Left colon (tissue), 2 donors: ENCODE measurements around the gene GLRA1. TPM values are rescaled to one million over a fixed set of nuclear protein-coding genes. Genes with fewer than 3 reads are reported as not detected.
A peak's percentile ranks its signal among the peaks of the same experiment; 100 is the strongest.
"Not testable (repeated sequence)": the region's sequence is repeated elsewhere in the genome, so short reads cannot be mapped to it uniquely, and the experiment has no call there.

Source experiments
- ATAC-seq: fragments of 200-7000 bp; cut with Tn5 transposase; one replicate; pipeline ENCODE4 v1.9.1; 2020; ENCODE audit warnings: mild to moderate bottlenecking, moderate library complexity
- DNase-seq, 2 donors: peaks; one replicate each; pipeline ENCODE4 v3.0.0-alpha.2; 2020
- intact Hi-C, 2 donors: fragments of 100-400 bp; cut with DNase I in 1 of 2; cut with micrococcal nuclease in 1 of 2; formaldehyde crosslinking; loops; one replicate each; pipeline versions ENCODE4 v1.11.2 to v1.14.0; 2022; cut with DNase I, micrococcal nuclease
- total RNA-seq, 2 donors: library from RNA; stranded (reverse); fragmentation: NEBNext Ultra II Directional; extraction: Animal tissue kit (Norgen Biotek cat#: 25700); gene quantifications; one replicate each; pipeline ENCODE4 v1.2.1, GENCODE V29; 2021
- donor health status: DM: no; HTN: no; CAD: no.
- donor health status: DM: yes; HTN: yes; CAD: no.

GLRA1 gene
- total RNA-seq, 2 donors from 2014 or later = not detected

DNA sequence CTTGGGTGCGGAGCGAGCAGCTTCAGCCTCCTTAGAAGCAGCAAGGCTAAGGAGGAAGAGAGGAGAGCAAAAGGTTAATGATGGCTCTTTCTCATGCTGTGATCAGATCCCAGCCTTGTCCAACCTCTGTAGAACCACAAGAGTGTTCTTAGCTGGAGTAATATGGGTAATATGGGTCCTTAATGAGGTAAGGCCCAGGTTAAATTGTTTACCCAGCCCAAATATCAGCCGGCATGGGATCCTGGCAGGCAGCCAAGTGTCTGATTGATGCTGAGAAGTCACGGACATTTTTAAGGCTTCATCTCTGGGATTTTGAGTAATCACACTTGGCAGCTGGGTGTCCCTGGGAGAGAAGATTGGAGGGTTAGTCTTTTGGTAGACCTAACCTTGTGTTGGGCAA, 32.3 kb downstream of the GLRA1 start:
- no peak for ATAC-seq

DNA sequence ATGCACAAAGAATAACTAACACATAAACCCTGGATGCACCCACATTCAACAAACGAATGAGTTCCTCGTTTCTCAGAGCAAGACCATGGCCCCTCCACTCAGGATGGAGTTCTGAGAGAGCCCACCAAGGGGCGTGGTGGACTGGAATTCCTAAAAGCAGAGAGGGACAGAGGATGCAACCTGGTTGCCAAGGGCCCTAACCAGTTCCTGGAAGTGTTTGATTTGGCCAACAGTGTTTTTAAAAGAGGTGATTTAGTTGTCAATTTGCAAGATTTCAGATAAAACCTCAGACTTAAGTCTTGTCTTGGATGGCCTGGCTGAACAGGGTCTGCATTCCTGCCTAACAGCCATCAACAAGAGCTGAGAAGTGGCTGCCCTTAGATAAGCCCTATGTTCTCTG, 34.4 kb downstream of the GLRA1 start:
- no peak for ATAC-seq
- no peak for DNase-seq

More for the DNA sequence above, 32.3 kb downstream of the GLRA1 start:
- DNase-seq = no peak
- intact Hi-C loops = no loop called here

DNA sequence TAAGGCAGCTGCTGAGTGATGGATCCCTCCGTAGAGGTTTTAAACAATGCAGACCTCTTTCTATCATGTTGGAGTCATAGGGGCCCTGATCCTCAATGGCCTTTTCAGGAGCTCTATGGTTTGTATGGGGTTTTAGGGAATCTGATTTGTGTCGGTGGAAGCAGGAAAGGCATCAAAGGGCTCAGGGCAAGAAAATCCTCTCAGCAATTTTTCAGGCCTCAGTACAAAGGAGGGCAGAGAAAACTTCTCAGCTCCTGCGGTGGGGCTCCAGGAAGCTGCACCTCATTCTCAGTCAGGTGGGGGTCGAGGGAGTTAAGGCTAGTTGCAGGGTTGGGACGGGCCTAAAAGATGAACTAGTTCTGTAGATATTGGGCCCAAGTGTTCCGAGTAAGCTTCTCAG, 35.0 kb downstream of the GLRA1 start:
- intact Hi-C loops = no loop called here
- ATAC-seq = no peak
- DNase-seq = no peak

More for the DNA sequence above, 34.4 kb downstream of the GLRA1 start:
- intact Hi-C loops = no loop called here

DNA sequence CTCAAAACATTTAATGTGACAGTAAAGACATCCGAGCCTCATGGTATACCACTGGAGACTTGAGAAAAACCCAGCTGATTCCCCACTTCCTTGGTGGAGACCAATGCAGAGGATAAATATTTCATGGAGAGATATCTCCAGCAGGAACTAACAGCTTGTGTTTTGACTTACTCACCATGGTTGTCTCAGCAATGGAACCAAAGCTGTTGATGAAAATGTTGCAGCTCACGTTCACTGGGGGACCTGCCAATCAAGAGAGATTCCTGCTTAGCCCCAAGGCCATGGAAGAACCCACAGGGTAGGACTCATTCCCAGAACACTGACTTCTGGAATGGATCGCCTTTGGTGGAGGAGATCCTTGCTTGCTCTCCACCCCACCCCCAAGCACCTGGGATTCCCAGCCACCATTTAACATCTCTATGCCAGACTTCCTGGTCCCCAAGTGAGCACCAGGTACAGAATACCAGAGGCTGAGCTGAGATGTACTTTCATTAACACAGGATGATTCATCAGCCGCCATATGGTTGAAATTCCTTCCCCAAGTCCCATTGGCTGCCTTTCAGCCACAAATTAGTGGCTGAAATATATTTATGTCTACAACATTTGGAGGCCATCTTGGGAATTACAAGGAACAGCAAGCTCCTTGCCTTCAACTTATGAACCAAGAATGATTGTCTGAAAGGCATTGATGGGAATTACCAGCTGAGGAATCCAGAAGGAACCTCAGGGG, 37.9 kb downstream of the GLRA1 start:
- DNase-seq (no peak), ATAC-seq (no peak)
- intact Hi-C loops = no loop called here

DNA sequence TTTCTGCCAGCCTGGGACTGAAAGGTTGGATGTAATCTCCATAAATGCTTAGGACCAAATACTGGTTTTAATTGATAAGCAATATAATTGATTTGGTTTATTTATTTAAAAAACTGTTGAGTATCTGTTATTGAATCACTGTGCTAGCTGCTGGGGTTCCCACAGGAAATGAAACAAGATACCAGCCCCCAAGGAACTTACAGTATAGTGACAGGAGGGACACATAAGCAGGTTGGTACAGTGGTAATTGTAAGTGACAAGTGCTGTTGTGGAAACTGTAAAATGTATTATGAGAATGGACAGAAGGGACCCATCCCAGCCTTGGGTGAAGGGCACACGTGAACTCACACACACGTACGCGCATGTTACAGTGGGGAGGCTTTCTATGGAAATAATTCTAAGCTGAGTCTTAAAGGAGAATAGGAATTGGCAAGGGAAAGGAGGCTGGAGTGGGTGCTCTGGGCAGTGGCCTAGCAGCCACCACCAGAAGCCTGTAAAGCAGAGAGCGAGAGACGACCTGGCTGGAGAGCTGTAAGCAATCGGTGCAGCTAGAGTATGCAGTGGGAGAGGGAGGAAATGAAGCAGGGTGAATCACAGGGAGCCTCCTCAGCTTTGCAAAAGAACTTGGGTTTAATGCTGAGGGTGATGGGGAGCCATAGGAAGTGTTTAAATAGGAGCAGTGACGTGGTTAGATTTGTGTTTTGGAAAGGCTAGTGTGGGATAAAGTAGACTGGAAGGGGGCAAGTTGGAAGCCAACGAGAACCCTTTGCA, 39.3 kb downstream of the GLRA1 start:
- intact Hi-C loops = no loop called here
- no peak for ATAC-seq

DNA sequence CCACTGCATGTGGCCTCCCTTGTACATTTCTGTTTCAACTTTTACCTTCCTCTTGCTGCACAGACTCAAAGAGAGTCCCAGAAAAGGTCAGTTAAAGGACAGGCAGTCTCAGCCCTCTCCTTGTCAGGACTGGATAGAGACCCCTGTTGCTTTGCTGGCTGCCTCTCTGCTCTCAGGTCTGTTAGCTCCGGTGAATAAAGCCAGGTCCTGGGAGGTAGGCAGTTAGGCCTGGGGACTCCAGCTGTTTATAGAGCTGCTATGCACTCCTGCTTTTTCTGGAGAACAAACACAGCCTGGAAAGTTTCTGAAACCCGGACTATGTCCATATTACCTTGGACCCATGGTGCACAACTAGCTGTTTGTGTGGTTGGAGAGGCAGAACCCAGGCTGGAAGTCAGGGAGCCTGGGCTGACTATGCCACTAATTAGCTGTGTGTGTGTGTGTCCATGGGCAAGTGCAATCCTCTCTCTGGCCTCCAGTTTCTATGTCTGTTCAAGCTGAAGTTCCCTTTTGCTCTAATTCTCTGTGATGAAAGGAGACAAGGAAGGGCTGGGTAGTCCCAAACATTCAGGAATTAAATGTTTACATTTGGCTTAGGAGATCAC, 42.9 kb downstream of the GLRA1 start:
- intact Hi-C loops = no loop called here
- DNase-seq = no peak
- ATAC-seq = no peak

More for the DNA sequence above, 39.3 kb downstream of the GLRA1 start:
- DNase-seq = no peak

DNA sequence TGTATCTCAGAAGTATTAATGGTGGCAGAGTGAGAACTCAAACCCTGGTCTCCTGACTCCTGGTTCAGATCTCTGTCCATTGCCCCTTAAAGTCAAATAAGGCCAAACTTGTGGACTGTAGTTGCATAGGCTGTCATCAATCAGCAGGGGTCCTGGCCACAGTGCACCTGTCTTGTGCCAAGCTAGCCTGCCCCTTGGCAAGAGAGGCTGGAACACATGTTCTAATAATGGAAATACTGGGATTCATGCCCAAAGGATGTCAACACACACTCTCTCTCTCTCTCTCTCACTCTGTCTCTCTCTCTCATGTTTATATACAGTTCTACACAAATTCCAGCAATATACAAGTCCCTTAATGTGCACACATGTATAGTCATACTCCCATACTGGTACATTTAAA, 44.3 kb downstream of the GLRA1 start:
- no peak for ATAC-seq

DNA sequence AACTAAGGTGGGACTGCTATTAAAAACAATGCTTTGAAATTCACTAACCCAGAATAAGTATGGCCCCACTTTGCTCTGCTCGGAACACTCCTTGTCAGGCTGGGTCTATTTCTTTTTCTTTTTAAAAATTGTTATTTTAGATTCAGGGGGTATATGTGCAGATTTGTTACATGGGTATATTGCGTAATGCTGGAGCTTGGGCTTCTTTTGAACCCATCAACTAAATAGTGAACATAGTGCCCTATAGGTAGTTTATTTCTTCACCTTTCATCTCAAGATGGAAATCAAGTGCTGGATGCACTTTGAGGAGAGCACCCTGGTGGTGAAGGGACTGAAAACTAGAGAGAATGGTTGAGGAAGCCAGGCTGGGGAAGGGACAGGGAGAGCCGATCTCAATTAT, 51.0 kb downstream of the GLRA1 start:
- ATAC-seq = no peak

More for the DNA sequence above, 44.3 kb downstream of the GLRA1 start:
- no peak for DNase-seq
- intact Hi-C loops = no loop called here

DNA sequence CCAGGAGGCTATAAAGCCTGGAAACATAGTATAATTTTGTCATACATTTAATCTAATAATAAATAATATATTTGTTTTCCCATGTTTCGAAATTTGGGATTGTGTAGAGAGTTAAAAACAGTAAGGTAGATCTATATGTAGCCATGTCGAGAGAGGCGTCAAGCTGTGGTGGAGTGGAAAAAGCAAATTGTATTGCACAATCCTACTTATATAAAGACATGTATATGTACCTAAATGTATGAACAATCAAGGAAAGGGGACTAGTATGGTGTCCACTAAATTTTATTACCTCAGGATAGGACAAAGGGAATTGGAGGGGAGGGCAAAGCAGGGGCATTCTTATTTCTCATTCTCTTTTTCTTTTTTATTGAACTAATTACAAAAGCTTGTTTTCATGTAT, 52.0 kb downstream of the GLRA1 start:
- no peak for ATAC-seq
- intact Hi-C loops = no loop called here

More for the DNA sequence above, 51.0 kb downstream of the GLRA1 start:
- no peak for DNase-seq
- intact Hi-C loops = no loop called here

DNA sequence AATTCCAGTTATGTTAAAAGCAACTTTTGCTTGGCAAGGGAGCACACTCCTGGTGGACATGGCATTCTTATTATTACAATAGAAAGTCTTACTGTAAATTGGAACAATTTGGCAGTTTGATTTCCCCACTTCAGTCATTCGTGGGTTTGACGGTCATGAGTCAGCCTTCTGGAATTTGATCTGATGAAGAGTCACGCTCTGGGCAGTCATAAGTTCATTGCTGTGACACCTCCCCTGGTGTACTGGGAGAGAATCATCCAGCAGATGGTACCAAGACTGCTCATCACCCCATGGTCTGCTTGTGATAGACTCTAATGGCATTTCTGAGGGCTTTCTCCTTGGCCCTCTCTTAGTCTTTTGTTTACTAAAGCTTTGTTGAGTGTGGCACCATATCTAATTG, 53.8 kb downstream of the GLRA1 start:
- ATAC-seq = peak; percentile 68
- intact Hi-C loops = no loop called here
- no peak for DNase-seq

More for the DNA sequence above, 52.0 kb downstream of the GLRA1 start:
- no peak for DNase-seq

DNA sequence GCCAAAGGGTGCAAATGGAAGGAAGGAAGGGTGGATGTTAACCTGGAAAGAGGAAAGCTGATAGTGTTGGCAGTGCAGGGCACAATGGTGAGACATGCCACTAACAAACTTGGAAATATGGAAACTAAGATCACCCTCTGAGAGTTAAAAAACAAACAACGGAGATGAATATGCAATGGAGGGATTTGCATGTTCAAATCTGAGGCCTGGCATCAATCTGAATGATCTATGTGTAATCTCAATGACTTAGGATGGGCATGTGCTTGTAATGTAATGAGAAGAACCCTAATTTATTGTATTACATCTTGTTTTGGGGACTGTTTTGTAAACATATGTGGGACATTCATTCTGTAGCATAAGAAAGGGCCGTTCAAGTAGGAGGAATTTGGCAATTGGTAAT, 54.4 kb downstream of the GLRA1 start:
- ATAC-seq (no peak), DNase-seq (no peak)
- intact Hi-C loops = no loop called here

DNA sequence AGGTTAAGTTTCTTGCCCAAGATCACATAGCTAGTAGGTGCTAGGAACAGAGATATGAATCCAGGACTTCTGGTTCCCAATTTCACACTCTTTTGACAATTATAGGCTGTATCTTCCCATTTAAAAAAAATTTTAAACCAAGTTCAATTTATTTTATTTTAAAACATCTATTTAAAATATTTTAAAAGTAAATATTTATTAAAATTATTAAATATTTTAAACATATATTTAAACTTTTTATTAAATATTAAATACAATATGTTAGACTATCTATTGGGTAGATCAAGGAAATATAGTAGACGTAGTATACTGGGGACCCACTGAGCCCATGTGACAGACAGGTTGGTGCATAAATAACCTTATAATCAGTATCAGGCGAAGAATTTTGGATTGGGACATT, 54.8 kb downstream of the GLRA1 start:
- DNase-seq (no peak), ATAC-seq (no peak)
- intact Hi-C loops = no loop called here

DNA sequence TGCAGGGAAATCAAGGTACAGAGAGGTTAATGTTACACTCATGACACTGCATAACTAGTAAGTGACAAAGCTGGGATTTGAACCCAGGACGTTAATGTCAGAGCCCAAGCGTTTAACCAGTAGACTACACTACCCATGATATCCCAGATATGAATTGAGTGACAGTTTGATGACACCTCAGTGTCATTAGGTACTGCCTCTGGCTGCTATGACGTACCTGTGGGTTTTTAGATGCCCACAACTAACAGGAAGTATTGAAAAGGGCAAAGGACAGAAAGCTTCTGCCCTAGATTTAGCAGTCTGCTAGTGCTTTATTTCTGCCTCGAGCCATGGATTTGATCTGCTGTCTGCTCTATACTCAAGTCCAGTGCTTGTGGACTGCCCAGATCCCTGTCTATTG, 56.2 kb downstream of the GLRA1 start:
- DNase-seq (no peak), ATAC-seq (peak; percentile 62)
- intact Hi-C loops = no loop called here

DNA sequence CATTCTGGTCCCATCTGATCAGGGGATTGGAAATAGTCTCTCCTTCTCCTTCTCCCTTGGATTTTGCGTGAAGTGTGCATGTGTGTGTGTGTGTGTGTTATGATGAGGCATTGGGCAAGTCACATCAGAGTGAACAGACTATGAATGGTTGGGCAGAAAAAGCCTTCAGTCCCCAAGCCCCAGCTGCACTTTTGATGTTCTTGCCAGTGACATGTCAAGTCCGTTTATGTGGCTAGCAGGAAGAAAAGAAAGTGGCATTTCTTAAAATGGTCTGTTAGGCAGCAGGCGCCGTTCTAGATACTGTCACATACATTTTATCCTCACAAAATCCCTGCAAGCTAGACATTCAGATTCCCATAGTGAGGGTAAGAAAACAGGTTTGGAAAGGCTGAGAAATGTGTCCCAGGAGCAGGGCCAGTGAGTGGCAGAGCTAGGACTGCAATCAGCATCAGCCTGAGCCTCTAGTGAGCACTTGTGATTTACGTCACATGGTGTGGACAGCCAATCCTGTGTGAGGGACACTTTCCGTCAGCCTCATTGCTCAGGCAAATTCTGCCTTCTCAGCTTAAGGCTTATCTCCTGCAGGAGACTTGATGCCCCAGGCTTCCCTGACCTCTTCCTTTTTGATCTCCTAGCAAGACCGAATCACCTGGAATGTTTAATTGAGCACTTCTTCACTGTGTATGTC, 60.4 kb downstream of the GLRA1 start:
- intact Hi-C loops = no loop called here
- no peak for DNase-seq
- no peak for ATAC-seq

DNA sequence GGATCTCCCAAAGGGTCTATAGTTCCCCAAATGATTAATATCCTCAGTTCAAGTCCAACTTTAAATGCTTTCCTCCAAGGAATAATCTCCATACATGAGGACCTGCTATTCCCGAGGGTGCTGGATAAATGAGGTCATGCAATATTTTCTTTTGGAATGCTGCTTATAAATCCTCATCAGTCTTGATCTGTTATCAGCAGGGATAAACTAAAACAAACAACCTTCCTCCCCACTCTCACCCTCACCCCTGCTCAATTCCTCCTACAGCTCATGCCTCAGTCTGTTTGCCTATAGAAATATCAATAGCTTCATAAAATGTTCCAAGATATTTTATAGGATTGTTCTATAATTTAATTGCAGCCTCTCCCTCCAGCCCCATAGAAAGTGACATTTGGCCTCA, 61.1 kb downstream of the GLRA1 start:
- DNase-seq (no peak), ATAC-seq (peak; percentile 60)
- intact Hi-C loops = no loop called here

DNA sequence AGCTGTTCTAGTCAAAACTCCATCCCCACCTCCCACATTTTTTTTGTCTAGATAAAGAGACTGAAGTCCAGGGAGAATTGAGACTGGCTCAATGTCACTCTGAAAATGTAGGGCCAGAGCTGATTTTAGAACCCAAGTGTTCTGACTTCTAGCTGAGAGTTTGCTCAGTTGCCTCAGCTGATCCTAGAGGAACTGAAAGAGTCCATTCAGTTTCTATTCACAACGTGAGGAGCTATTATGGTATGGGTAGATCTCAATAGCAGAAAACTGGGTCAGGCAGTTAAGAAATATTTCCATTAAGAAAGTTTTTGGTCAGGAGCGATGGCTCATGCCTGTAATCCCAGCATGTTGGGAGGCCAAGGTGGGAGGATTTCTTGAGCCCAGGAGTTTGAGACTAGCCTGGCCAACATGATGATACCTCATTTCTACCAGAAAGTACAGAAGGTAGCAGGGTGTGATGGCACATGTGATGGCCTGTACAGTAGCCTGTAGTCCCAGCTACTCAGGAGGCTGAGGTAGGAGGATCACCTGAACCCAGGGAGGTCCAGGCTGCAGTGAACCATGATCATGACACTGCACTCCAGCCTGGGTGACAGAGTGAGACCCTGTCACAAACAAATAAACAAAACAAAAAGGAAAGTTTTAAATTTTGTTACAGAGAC, 61.7 kb downstream of the GLRA1 start:
- DNase-seq (no peak), ATAC-seq (no peak)
- intact Hi-C loops = no loop called here

DNA sequence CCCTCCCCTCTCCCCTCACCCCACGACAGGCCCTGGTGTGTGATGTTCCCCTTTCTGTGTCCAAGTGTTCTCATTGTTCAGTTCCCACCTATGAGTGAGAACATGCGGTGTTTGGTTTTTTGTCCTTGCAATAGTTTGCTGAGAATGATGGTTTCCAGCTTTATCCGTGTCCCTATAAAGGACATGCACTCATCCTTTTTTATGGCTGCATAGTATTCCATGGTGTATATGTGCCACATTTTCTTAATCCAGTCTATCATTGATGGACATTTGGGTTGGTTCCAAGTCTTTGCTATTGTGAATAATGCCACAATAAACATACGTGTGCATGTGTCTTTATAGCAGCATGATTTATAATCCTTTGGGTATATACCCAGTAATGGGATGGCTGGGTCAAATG, 63.8 kb downstream of the GLRA1 start:
- ATAC-seq, DNase-seq, intact Hi-C loops: not testable (repeated sequence)

DNA sequence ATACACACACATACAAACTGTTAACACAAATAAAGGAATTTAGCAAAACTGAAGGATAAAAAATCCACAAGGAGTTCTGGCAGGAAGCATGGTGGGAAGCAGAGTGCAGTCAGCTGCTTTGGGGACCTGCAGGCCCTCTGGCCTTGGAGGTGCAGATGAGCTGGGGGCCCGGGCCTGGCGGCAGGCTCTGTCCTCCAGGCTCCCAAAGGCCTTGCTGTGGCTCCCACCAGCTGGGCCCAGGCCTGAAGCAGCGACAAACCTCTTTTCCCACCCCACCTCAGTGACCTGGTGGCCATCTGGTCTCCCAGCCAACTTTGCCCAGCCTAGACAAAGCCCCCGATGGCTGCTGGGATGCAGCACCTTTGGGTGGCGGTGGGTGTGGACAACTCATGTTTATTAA, 67.8 kb downstream of the GLRA1 start:
- no peak for ATAC-seq
- DNase-seq = no peak
- intact Hi-C loops = no loop called here

DNA sequence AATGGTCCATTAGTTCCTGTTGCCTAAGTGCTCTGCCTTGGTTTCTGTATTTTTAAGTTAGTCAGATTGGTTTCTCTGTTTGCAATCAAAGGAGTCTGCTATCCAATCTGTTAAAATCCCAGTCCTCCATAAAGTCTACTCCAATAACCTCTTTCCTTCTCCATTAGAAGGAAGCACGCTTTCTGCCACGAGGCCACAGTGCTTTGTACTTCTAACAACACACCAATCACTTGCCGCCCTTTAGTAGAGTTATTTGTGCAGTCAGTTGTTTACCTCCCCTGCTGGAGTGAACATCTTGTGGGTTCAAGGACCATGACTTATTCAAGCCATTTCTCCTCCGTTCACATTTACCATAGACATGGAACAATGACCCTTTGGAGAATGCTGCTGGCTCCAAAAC, 69.0 kb downstream of the GLRA1 start:
- no peak for DNase-seq
- no peak for ATAC-seq
- intact Hi-C loops = no loop called here
